Parathyroid adenoma (tissue), 2 donors: ENCODE measurements around the gene STXBP6.

Experiments used
- H2AFZ ChIP-seq: fragments of 300-600 bp; sonication (generic); one replicate; pipeline ENCODE4 v1.7.0; 2017; ENCODE audit warnings: antibody characterized with exemption, mild to moderate bottlenecking
- H3K27ac ChIP-seq: fragments of 300-600 bp; sonication (generic); one replicate; pipeline ENCODE4 v1.7.0; 2017
- H3K27me3 ChIP-seq: fragments of 300-600 bp; sonication (generic); one replicate; pipeline ENCODE4 v1.7.0; 2017; ENCODE audit warnings: low read length; ENCODE audit not compliant: control insufficient read depth, insufficient read depth
- H3K36me3 ChIP-seq: fragments of 300-600 bp; sonication (generic); one replicate; pipeline ENCODE4 v1.7.0; 2017; ENCODE audit warnings: low read length; ENCODE audit not compliant: control insufficient read depth, insufficient read depth
- H3K4me1 ChIP-seq: fragments of 300-600 bp; sonication (generic); one replicate; pipeline ENCODE4 v1.7.0; 2017; ENCODE audit warnings: control low read depth
- H3K4me2 ChIP-seq: fragments of 300-600 bp; sonication (generic); one replicate; pipeline ENCODE4 v1.7.0; 2017; ENCODE audit warnings: low read length
- H3K4me3 ChIP-seq: fragments of 300-600 bp; sonication (generic); one replicate; pipeline ENCODE4 v1.7.0; 2017; ENCODE audit warnings: low read depth, low read length
- H3K79me2 ChIP-seq: fragments of 300-600 bp; sonication (generic); one replicate; pipeline ENCODE4 v1.7.0; 2017; ENCODE audit warnings: control low read depth
- H3K9ac ChIP-seq: fragments of 300-600 bp; sonication (generic); one replicate; pipeline ENCODE4 v1.7.0; 2017; ENCODE audit warnings: mild to moderate bottlenecking
- H3K9me3 ChIP-seq: fragments of 300-600 bp; sonication (generic); one replicate; pipeline ENCODE4 v1.7.0; 2017; ENCODE audit warnings: low read length; ENCODE audit not compliant: control insufficient read depth
- CTCF ChIP-seq: fragments of 300-600 bp; sonication (generic); IDR thresholded peaks from one replicate; pipeline ENCODE4 v1.7.0; 2017; ENCODE audit warnings: antibody characterized with exemption, mild to moderate bottlenecking
- donor health status: primary hyperparathyroidism.

STXBP6 gene

GRCh38 chr14:24894583-24895242 lies 155.2 kb downstream of the STXBP6 start:
- no peak overlapping the region for H3K9ac ChIP-seq
- no peaks in the 10 kb centered on the region for H3K9me3 ChIP-seq
- no peaks in the 10 kb centered on the region for H3K4me1 ChIP-seq
- TF ChIP-seq CTCF, result no peak
- H3K4me3 ChIP-seq, result no peak overlapping the region
- no peak overlapping the region for H3K27ac ChIP-seq
- no peak overlapping the region for H3K4me2 ChIP-seq
- no peak overlapping the region for H2AFZ ChIP-seq
- no peaks in the 10 kb centered on the region for H3K27me3 ChIP-seq
- H3K79me2 ChIP-seq, result no peaks in the 10 kb centered on the region
- H3K36me3 ChIP-seq, result no peaks in the 10 kb centered on the region

- TF ChIP-seq CTCF, result no peak
- Histone ChIP-seq H3K9ac (no peak overlapping the region), H3K4me2 (no peak overlapping the region), H2AFZ (no peak overlapping the region), H3K27me3 (no peaks in the 10 kb centered on the region), H3K4me1 (no peaks in the 10 kb centered on the region), H3K36me3 (no peaks in the 10 kb centered on the region), H3K9me3 (no peaks in the 10 kb centered on the region), H3K27ac (no peak overlapping the region), H3K79me2 (no peaks in the 10 kb centered on the region), H3K4me3 (no peak overlapping the region)
These were observed 157.4 kb downstream of the STXBP6 start for GRCh38 chr14:24892497-24893051.

- Histone ChIP-seq H3K27ac (no peak overlapping the region), H3K4me2 (no peak overlapping the region), H3K9me3 (no peaks in the 10 kb centered on the region), H3K4me3 (no peak overlapping the region), H2AFZ (no peak overlapping the region), H3K4me1 (no peaks in the 10 kb centered on the region), H3K79me2 (no peaks in the 10 kb centered on the region), H3K36me3 (no peaks in the 10 kb centered on the region), H3K27me3 (no peaks in the 10 kb centered on the region), H3K9ac (no peak overlapping the region)
- no peak for TF ChIP-seq CTCF
These were observed 157.9 kb downstream of the STXBP6 start for GRCh38 chr14:24891987-24892496.

GRCh38 chr14:24890716-24891115 lies 159.2 kb downstream of the STXBP6 start:
- Histone ChIP-seq H3K27ac (no peak overlapping the region), H3K27me3 (no peaks in the 10 kb centered on the region), H3K4me3 (no peak overlapping the region), H3K36me3 (no peaks in the 10 kb centered on the region), H3K79me2 (no peaks in the 10 kb centered on the region), H2AFZ (no peak overlapping the region), H3K9me3 (no peaks in the 10 kb centered on the region), H3K9ac (no peak overlapping the region), H3K4me2 (no peak overlapping the region), H3K4me1 (no peaks in the 10 kb centered on the region)
- TF ChIP-seq CTCF, result no peak

- no peak for TF ChIP-seq CTCF
- Histone ChIP-seq H3K9ac (no peak overlapping the region), H3K79me2 (no peaks in the 10 kb centered on the region), H3K27me3 (no peaks in the 10 kb centered on the region), H3K4me2 (no peak overlapping the region), H3K4me3 (no peak overlapping the region), H2AFZ (no peak overlapping the region), H3K4me1 (no peaks in the 10 kb centered on the region), H3K27ac (no peak overlapping the region), H3K36me3 (no peaks in the 10 kb centered on the region), H3K9me3 (no peaks in the 10 kb centered on the region)
These were observed 160.1 kb downstream of the STXBP6 start for GRCh38 chr14:24889843-24890242.
